Measurements from ENCODE around the gene GULP1. TPM values are rescaled to one million over a fixed set of nuclear protein-coding genes. Genes with fewer than 3 reads are reported as not detected.

Gene GULP1
- total and polyA plus RNA-seq, 10 of the 15 experiments (the other 5 are each of a cell fraction or from before 2014, with no cell fraction given): 0.02 to 1.3 (median 0.15) TPM; not detected in 5

- ChIA-PET RAD21 (ENCODE audit: unreplicated experiment) (no interaction called here), SMC1A (ENCODE audit: uncharacterized antibody, unreplicated experiment) (interaction anchor here (1.1 kb wide), 1 partner anchor 13 kb away, joined by 3 read pairs; no protein-coding TSS in a partner anchor), POLR2A (no interaction called here), CTCF (interaction anchor here (0.6 to 1.6 kb wide), 3 partner anchors 18 to 489 kb away, joined by 3 to 4 read pairs (median 3); no protein-coding TSS in a partner anchor)
- Histone ChIP-seq H3K79me2 (ENCODE audit: control insufficient read depth, insufficient read depth, low read length) (no peaks in the 10 kb centered on the region), H3K4me2 (ENCODE audit: control insufficient read depth, insufficient read depth) (no peak overlapping the region), H3K9ac (ENCODE audit: control insufficient read depth, insufficient read depth, low read length) (no peak overlapping the region), H3K27me3 (replicated peaks in 1 of 2; ENCODE audit: control insufficient read depth in 2 of 2, insufficient read depth in 2 of 2, low read length in 1 of 2) (no peaks in the 10 kb centered on the region), H3K4me1 (ENCODE audit: control insufficient read depth, insufficient read depth, low read length) (no peaks in the 10 kb centered on the region), H3K27ac (ENCODE audit: control insufficient read depth, insufficient read depth) (no peak overlapping the region), H3K9me3 (replicated peaks; ENCODE audit: control insufficient read depth, insufficient read depth, low read length) (no peaks in the 10 kb centered on the region), H2AFZ (ENCODE audit: control insufficient read depth, low read depth, low read length) (no peak overlapping the region), H4K20me1 (ENCODE audit: control insufficient read depth, insufficient read depth) (no peaks in the 10 kb centered on the region), H3K36me3 (ENCODE audit: control insufficient read depth in 2 of 2, insufficient read depth in 2 of 2, low read length in 1 of 2) (no peaks in the 10 kb centered on the region), H3K4me3 (no peak overlapping the region)
- DNase-seq (ENCODE audit: low read depth, low spot score): no peak
- intact Hi-C loops (cut with micrococcal nuclease; ENCODE audit: unreplicated experiment) (no loop called here), in situ Hi-C loops (cut with MboI) (no loop called here)
- 2% methylated on average over 2 of the region's 2 CpGs for WGBS (ENCODE audit: insufficient coverage, insufficient replicate concordance, low lambda C conversion rate, missing lambda C conversion rate)
- no peak for ATAC-seq
- TF ChIP-seq PML (IDR thresholded peaks at IDR 0.05; ENCODE audit: low read length) (no peak), RB1 (IDR thresholded peaks at IDR 0.05; ENCODE audit: borderline replicate concordance) (no peak), TAF1 (IDR thresholded peaks at IDR 0.05; ENCODE audit: borderline replicate concordance, low read depth, low read length) (no peak), ZZZ3 (IDR thresholded peaks at IDR 0.05; ENCODE audit: control insufficient read depth, insufficient read length, low read depth) (no peak), MTA3 (IDR thresholded peaks at IDR 0.05; ENCODE audit: borderline replicate concordance, low read length) (no peak), ZBTB40 (IDR thresholded peaks at IDR 0.05; ENCODE audit: borderline replicate concordance) (no peak), SIX5 (IDR thresholded peaks at IDR 0.05; ENCODE audit: low read depth, low read length, severe bottlenecking) (no peak), NFIC (IDR thresholded peaks at IDR 0.05; ENCODE audit: low read depth, low read length) (no peak)
- TF ChIP-seq, protein P1, sequence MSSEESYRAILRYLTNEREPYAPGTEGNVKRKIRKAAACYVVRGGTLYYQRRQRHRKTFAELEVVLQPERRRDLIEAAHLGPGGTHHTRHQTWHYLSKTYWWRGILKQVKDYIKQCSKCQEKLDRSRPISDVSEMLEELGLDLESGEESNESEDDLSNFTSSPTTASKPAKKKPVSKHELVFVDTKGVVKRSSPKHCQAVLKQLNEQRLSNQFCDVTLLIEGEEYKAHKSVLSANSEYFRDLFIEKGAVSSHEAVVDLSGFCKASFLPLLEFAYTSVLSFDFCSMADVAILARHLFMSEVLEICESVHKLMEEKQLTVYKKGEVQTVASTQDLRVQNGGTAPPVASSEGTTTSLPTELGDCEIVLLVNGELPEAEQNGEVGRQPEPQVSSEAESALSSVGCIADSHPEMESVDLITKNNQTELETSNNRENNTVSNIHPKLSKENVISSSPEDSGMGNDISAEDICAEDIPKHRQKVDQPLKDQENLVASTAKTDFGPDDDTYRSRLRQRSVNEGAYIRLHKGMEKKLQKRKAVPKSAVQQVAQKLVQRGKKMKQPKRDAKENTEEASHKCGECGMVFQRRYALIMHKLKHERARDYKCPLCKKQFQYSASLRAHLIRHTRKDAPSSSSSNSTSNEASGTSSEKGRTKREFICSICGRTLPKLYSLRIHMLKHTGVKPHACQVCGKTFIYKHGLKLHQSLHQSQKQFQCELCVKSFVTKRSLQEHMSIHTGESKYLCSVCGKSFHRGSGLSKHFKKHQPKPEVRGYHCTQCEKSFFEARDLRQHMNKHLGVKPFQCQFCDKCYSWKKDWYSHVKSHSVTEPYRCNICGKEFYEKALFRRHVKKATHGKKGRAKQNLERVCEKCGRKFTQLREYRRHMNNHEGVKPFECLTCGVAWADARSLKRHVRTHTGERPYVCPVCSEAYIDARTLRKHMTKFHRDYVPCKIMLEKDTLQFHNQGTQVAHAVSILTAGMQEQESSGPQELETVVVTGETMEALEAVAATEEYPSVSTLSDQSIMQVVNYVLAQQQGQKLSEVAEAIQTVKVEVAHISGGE (CRISPR knock-in tag; IDR thresholded peaks at IDR 0.05): no peak
- TF ChIP-seq, protein P2, sequence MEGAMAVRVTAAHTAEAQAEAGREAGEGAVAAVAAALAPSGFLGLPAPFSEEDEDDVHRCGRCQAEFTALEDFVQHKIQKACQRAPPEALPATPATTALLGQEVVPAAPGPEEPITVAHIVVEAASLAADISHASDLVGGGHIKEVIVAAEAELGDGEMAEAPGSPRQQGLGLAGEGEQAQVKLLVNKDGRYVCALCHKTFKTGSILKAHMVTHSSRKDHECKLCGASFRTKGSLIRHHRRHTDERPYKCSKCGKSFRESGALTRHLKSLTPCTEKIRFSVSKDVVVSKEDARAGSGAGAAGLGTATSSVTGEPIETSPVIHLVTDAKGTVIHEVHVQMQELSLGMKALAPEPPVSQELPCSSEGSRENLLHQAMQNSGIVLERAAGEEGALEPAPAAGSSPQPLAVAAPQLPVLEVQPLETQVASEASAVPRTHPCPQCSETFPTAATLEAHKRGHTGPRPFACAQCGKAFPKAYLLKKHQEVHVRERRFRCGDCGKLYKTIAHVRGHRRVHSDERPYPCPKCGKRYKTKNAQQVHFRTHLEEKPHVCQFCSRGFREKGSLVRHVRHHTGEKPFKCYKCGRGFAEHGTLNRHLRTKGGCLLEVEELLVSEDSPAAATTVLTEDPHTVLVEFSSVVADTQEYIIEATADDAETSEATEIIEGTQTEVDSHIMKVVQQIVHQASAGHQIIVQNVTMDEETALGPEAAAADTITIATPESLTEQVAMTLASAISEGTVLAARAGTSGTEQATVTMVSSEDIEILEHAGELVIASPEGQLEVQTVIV (IDR thresholded peaks at IDR 0.05; ENCODE audit: borderline replicate concordance, partially characterized antibody): no peak
- no peak for FAIRE-seq
- no TSS peak for BruUV-seq (replicated peaks)
Observed at GRCh38 chr2:188308483-188308882, 16.8 kb downstream of the GULP1 start.
